ENCODE results near the gene PEX14.

Gene PEX14

GRCh38 chr1:10667861-10668761 is 193.4 kb downstream of the PEX14 start:
- no peak for DNase-seq (ENCODE audit: low read depth)

- DNase-seq (ENCODE audit: low read depth), result no peak
These were observed 194.8 kb downstream of the PEX14 start for GRCh38 chr1:10669570-10669969.

- DNase-seq (ENCODE audit: low read depth), result no peak
These were observed 195.4 kb downstream of the PEX14 start for GRCh38 chr1:10670190-10670589.

- no peak for DNase-seq (ENCODE audit: low read depth)
These were observed 196.3 kb downstream of the PEX14 start for GRCh38 chr1:10671090-10671489.

GRCh38 chr1:10671622-10672342 is 197.0 kb downstream of the PEX14 start:
- DNase-seq (ENCODE audit: low read depth), result no peak

DNA sequence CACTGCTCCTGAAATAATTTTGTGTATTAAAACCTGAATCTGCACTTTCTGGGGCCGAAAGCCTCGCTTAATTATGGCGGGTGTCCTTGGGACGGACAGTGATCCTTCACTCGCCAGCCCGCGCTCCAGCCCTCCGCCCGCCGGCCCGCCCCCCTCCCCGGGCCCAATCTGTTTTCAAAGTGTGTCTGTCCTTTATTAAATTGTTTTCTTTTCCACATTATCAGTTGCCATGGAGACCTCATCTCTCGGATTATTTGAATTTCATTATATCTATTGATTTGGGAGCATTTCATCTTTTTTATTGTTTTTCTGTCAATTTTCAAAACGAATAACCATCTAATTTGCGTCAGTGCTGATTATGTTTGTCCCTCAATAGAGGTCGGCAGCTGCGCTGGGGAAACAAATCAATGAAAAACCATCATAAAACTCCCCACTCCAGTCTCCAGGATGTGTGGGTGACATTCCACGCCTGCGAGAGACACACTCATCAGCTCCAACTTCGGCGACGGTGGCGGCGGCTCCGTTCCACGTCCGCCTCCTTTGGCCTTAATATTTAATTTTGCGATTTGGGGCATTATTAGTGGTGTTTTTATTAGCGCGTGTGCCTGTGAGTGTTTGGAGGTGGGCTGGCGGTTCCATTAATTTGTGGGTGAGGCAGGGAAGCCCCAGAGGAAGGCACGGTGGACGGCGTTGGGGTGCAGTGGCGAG is 197.7 kb downstream of the PEX14 start:
- no peak for DNase-seq (ENCODE audit: low read depth)

- DNase-seq (ENCODE audit: low read depth), result no peak
These were observed 198.5 kb downstream of the PEX14 start for GRCh38 chr1:10673109-10673711.

DNA sequence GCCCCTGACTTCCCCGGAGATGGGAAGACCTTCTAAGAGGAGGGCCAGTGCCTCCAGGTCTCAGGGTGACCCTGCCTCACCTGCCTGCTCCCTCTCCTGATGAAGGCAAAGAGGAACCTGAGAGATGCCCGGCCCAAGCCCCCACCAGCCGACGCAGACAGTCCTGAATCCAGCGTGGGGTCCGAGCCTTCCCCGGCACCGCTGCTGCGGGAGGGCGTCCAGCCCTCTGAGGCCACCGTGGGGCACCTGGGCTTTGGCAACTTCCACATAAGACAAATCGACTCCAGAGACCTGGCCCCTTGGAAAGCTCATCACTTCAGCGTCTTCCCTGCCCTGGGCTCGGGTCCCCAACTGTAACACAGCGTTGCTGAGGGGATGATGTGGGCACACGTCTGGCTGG is 199.5 kb downstream of the PEX14 start:
- no peak for DNase-seq (ENCODE audit: low read depth)

- no peak for DNase-seq (ENCODE audit: low read depth)
These were observed 200.2 kb downstream of the PEX14 start for GRCh38 chr1:10674700-10675609.

DNA sequence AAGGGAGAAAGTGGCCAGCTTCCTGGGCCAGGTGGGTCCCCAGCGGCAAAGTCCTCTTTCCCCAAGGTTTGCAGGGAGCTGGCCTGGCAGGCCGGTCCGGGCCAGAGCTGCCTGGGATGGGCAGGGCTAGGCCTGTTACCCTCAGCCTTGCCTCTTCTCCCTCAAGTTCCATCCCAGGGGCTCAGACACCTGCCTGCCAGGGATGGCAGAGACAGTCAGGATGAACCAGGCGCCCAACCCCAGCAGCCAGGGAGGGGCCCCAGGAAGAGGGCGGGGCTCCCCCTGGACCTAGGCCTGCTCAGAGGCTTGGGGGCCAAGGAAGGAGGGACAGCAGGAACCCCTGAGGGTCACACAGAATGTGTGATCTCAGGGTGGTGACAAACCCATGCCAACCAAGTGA is 201.1 kb downstream of the PEX14 start:
- no peak for DNase-seq (ENCODE audit: low read depth)

DNA sequence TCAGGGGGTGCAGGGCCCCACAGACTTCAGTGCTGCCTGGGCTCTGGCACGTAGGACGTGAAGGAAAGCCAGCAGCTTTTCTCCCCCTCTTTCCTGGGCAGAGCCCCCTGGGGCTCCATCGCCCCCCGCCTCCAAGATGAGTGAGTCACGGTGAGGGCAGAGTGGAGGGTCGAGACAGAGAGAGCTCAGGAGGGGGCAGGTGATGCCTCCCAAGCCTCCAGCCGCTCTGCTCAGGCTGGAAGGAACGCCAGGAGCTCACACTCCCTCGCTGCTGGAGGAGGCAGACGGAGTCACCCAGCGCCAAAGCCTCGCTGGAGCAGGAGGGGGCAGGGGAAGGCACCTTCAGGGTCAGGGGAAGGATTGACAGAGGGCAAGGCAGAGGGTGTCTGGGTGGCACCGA is 202.2 kb downstream of the PEX14 start:
- no peak for DNase-seq (ENCODE audit: low read depth)

GRCh38 chr1:10677491-10678391 is 203.0 kb downstream of the PEX14 start:
- no peak for DNase-seq (ENCODE audit: low read depth)

DNA sequence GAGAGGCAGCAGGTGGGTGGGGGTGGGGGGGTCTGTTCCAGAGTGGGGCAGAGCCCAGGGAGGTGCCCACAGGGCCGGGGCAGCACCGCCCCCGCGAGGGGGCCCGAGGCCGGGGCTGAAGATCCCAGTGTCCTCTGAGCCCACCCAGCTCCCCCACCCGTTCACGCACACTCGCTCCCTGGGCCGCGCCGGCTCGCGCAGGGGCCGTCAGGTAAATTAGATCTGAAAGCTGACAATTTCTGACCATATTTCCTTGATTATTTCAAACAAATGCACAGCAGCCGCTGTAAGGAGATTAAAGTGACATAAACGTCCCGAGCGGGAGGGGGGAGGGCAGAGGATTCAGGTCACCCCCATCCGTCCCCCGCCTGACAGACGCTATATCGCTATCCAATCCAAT is 203.7 kb downstream of the PEX14 start:
- DNase-seq (ENCODE audit: low read depth), result no peak

GRCh38 chr1:10678852-10679251 is 204.1 kb downstream of the PEX14 start:
- no peak for DNase-seq (ENCODE audit: low read depth)

GRCh38 chr1:10679496-10680220 is 204.9 kb downstream of the PEX14 start:
- no peak for DNase-seq (ENCODE audit: low read depth)

Data from activated T-cell treated with anti-CD3 and anti-CD28 coated beads for 24 hours (primary cell).